ENCODE results near the gene MPPED1.

DNA sequence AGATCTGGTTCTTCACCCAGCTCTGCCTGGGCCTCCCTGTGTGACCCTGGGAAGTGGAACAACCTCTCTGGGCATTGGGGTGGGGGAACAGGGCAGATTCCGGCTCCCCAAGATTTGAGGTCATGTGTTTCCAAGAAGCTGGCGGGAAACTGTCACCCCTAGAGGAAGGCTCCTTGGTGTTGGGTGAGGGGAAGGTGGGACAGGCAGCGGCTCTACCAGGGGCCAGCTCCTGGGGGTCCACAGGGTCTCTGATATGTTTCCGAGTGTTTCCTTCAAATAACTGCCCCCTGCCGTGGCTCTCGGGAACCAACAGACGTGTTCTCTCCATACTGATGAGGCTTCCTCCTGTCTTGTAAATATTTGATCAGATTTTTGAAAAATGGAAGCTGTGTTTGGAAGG lies 78.5 kb downstream of the MPPED1 start:
- TF ChIP-seq, protein P1, sequence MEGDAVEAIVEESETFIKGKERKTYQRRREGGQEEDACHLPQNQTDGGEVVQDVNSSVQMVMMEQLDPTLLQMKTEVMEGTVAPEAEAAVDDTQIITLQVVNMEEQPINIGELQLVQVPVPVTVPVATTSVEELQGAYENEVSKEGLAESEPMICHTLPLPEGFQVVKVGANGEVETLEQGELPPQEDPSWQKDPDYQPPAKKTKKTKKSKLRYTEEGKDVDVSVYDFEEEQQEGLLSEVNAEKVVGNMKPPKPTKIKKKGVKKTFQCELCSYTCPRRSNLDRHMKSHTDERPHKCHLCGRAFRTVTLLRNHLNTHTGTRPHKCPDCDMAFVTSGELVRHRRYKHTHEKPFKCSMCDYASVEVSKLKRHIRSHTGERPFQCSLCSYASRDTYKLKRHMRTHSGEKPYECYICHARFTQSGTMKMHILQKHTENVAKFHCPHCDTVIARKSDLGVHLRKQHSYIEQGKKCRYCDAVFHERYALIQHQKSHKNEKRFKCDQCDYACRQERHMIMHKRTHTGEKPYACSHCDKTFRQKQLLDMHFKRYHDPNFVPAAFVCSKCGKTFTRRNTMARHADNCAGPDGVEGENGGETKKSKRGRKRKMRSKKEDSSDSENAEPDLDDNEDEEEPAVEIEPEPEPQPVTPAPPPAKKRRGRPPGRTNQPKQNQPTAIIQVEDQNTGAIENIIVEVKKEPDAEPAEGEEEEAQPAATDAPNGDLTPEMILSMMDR (conservative IDR thresholded peaks at IDR 0.05 in 1 of 2, IDR thresholded peaks at IDR 0.05 in 1 of 2; ENCODE audit: low read depth in 1 of 2, low read length in 2 of 2): no peak
- TF ChIP-seq EZH2 (IDR thresholded peaks at IDR 0.05; ENCODE audit: low read length, missing control alignments): no peak
